HG02973 (cell line): ENCODE results near the gene MYRIP.
"Not testable (repeated sequence)": the region's sequence is repeated elsewhere in the genome, so short reads cannot be mapped to it uniquely, and the experiment has no call there.

Experiments
- ATAC-seq: cut with Tn5 transposase; IDR thresholded peaks from one replicate; pipeline ENCODE4 v1.9.1; 2021; ENCODE audit warnings: moderate library complexity; ENCODE audit not compliant: unreplicated experiment

Gene MYRIP

DNA sequence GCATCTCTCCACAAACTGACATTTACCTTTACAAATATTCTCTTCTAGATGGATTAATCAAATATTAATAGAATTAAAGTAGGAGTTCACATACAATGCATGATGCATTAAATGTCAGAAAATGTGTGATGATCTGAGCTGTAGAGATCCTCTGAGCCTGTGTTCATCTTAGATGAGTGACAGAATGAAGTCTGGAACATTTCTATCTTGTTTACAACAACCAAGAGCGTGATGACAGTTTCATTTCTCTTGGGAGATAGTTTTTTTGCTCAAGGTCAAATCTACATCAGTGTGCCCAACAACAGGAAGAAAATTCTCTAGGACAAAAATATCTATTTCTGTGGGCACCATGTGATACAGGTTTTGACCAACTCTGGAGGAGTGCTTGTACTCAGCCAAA lies 211.9 kb downstream of the MYRIP start:
- ATAC-seq = no peak

GRCh38 chr3:40022297-40022827 lies 213.0 kb downstream of the MYRIP start:
- ATAC-seq = no peak

DNA sequence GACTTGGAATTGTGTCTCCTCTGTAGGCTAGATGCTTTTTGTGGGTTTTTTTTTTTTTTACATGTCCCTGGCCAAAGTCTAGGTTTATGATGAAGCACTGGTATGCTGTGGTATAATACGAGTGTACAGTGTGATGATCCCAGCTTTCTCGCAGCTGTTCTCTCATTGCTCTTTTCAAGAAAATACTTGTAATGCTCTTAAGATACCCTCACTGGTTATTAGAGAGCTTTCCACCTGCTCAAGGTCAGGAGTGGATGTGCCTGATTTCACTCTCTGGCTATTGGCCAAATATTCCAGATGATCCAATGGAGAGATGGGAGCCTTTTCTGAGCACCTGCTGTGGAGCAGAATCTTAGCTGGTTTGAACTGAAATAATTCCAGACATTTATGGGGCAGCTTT lies 215.1 kb downstream of the MYRIP start:
- no peak for ATAC-seq

- not testable (repeated sequence) for ATAC-seq
These were observed 216.5 kb downstream of the MYRIP start for GRCh38 chr3:40025892-40026291.

- no peak for ATAC-seq
These were observed 225.8 kb downstream of the MYRIP start for GRCh38 chr3:40035177-40035576.

DNA sequence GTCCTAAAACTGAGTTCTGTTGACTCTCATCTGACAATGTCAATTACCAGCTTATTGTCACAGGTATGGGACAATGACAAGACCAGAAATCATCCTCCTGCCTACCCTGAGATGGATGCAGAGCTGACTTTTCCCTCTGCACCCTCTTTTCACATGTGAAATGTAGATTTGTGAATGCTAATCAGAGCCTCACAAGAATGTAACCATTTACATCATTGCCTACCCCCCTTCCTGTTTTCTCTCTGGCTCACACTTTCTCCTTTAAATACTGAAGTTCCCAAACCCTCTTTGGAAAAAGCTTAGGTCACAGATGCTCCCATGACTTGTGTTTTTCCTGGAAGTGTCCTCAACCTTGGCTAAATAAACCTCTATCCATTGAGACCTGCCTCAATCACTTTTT lies 228.2 kb downstream of the MYRIP start:
- no peak for ATAC-seq

DNA sequence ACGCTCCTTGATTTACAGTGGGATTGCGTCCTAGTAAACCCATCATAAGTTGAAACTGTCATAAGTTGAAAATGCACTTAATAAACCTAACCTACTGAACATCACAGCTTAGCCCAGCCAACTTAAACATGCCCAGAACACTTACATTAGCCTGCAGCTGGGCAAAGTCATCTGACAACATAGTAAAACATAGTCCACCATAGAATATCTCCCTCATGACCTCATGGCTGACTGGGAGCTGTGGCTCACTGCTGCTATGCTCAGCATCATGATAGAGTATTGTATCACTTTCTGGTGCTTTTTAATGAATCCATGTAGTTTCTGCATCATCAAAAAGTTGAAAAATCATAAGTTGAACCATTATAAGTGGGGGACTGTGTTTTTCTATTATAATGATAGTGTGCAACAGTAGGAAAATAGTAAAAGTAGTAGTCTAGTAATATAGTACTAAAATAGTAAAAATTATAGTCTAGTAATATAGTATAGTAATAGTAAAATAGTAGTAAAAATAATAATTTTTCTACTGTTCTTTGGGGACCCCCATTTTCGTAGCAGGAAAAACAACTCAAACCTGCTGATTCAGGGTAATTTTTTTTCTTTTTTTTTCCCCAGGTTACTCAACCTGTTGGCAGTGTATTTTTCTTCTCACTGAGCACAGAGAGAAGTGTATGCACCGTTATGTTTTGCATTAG lies 233.5 kb downstream of the MYRIP start:
- ATAC-seq = no peak

GRCh38 chr3:40043444-40043755 lies 234.0 kb downstream of the MYRIP start:
- ATAC-seq = no peak

DNA sequence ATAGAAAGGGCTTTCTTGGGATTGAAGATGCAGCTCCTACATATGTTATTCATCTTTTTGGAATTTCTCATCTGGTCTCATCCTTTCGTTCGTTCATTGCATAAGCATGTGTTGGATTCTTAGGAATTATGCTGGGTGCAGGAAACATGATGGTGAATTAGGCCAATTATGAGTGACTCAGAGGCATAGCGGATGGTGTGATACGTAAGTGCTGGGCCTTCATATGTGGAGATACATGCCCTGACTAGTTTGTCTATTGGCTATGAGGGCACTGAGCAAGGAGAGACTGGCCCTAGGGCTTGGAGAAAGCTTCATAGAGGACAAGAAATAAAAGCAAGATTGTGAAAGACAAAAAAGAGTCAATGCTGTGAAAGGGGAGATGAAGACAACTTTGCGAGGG lies 235.1 kb downstream of the MYRIP start:
- ATAC-seq = no peak

- no peak for ATAC-seq
These were observed 235.6 kb downstream of the MYRIP start for GRCh38 chr3:40045051-40045450.

DNA sequence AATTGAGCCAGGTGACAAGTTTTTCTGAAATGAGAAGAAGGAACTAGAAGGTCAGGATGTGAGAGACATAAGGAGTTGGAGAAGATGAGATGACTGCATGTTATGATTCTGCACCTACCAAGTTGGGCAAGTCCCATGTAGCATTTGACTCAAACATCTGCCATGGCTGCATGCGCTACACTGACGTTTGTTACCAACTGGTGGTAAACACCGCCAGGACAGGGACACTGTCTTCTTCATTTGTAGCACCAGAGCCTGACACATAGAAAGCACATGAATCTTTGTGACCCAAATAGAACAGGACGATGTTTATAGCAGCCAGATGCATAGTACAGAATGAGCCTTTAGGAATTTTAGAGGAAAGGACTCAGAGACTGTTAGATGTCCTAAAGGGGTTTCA lies 236.7 kb downstream of the MYRIP start:
- no peak for ATAC-seq

GRCh38 chr3:40047406-40047805 lies 238.0 kb downstream of the MYRIP start:
- no peak for ATAC-seq

GRCh38 chr3:40053663-40054062 lies 244.3 kb downstream of the MYRIP start:
- no peak for ATAC-seq

GRCh38 chr3:40054568-40055222 lies 245.3 kb downstream of the MYRIP start:
- ATAC-seq = no peak

DNA sequence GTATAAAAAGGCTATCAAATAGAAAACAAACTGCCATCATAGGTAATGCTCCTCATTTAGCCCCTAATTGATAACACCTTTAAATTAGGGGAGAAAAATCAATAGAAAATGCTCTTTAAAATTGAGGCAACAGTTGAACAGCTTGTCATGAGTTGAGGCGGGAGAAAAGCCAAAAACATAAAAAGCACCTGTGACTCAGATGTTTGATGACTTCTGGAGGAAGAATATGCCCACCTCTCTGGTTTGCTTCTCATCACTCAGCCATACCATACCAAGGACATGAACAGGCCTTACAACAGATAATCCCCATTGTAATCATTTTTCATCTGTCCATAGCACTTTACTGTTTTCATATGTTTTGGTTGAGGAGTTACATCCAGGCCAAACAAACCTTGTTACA lies 246.0 kb downstream of the MYRIP start:
- no peak for ATAC-seq

- no peak for ATAC-seq
These were observed 246.5 kb downstream of the MYRIP start for GRCh38 chr3:40055956-40056355.

DNA sequence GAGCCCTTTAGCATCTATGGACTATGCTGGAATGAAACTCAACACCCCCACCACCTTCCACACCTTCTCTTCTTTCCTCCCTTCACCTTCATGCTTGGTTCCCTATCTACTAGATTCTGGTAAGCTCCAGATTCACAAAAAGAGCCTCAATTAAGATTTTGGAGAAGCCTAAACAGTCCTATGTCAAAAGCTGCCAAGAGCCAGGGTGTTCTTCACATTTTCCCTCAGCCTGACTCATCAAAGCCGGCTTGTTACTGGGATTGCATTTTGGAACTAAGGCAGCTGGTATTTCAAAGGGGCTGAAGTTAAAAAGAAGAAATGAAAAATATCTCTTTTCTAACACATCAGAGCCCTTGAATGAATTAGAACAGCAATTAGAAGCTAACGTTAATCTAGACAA lies 247.7 kb downstream of the MYRIP start:
- no peak for ATAC-seq

- no peak for ATAC-seq
These were observed 248.4 kb downstream of the MYRIP start for GRCh38 chr3:40057786-40058185.

DNA sequence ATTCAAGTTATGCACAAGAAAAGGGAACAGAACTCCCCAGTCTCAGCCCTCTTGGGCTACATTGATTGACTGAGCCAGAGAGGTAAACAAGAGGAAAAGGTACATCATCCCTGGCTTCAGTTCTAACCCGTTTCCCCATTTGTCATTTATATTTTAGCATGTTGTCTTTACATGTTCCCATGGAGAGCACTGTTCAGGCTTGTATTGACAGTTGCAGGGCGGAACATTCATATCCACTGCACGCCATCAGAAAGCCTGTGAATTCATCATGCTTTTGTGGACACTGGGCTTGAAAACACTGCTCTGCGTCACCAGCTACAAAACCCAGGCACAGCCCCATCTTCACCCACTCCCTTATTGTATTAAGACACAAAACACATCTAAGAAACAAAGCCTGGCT lies 259.2 kb downstream of the MYRIP start:
- no peak for ATAC-seq

- ATAC-seq = no peak
These were observed 261.4 kb downstream of the MYRIP start for GRCh38 chr3:40070816-40071215.

DNA sequence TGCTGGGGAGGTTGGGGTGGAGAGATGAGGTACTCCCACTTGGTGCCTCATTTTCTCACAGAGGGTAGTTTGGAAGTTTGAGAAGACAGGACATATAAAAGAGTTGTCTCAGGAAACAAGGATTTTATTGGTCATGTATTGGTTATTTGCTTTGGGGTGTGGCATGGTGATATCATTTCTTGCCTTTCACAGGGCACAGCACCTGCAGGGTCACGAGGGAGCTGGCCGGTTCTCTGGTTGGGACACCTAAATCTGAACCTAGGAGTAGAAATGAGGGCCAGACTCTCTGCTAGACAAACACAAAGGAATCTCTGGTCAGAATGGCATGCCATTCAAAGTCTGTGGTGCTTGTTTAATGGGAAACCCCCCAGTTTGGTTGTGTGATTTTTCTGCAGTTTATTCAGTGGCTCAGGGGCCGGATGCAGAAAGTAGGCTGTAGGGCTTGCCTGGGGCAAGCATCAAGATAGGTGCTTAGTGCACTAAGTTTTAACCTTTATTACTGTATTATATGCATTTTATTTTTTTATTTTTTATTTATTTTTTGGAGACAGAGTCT lies 262.4 kb downstream of the MYRIP start:
- no peak for ATAC-seq

DNA sequence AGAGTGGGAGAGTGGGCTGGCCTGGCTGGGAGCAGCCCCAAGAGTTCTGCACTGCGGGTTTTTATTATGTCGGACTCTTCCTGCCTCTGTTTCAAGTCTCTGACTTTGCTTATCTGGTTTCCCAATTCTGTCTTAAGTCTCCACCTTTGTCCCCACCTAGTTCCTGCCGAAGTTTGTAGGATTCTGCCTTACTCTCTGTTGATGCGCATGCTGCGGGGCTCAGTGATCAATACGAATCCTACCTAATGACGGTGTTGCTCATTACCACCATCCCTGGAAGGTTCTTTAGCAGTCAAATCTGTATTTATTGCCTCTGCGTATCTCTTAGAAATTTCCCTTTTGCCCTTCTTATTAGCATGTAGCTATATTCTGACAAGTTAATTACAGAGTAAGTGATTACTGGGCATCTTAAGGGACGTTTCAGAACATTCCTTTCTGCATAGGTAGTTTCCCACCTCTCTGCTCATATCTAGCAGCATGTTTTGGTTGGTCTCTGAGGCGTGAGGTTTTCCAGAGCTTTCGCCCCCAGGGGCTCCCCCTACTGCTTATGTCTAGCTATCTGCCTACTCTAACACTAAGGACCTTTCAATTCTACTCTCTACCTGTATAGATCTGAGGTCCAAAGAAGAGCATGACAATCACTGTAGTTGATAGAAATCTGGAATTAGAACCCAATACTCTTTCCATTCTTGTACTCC lies 264.1 kb downstream of the MYRIP start:
- no peak for ATAC-seq
